ENCODE data around the gene SLC4A3. TPM values are rescaled to one million over a fixed set of nuclear protein-coding genes. Genes with fewer than 3 reads are reported as not detected.

Gene SLC4A3
- total RNA-seq, 1 experiment from 2014 or later: 7.9 TPM

GRCh38 chr2:219631406-219631891 is 4.0 kb downstream of the SLC4A3 start:
- no peak for DNase-seq (ENCODE audit: low read depth)

- no peak for DNase-seq (ENCODE audit: low read depth)
These were observed 4.7 kb downstream of the SLC4A3 start for GRCh38 chr2:219631904-219632759.

- no peak for DNase-seq (ENCODE audit: low read depth)
These were observed 5.3 kb downstream of the SLC4A3 start for GRCh38 chr2:219632760-219633105.

GRCh38 chr2:219633276-219634065 is 6.0 kb downstream of the SLC4A3 start:
- no peak for DNase-seq (ENCODE audit: low read depth)

GRCh38 chr2:219634171-219634940 is 6.9 kb downstream of the SLC4A3 start:
- no peak for DNase-seq (ENCODE audit: low read depth)

GRCh38 chr2:219634951-219635751 is 7.7 kb downstream of the SLC4A3 start:
- no peak for DNase-seq (ENCODE audit: low read depth)

- DNase-seq (ENCODE audit: low read depth): no peak
These were observed 8.9 kb downstream of the SLC4A3 start for GRCh38 chr2:219636144-219636915.

- DNase-seq (ENCODE audit: low read depth): no peak
These were observed 9.8 kb downstream of the SLC4A3 start for GRCh38 chr2:219636941-219637841.

GRCh38 chr2:219637842-219638185 is 10.4 kb downstream of the SLC4A3 start:
- no peak for DNase-seq (ENCODE audit: low read depth)

- no peak for DNase-seq (ENCODE audit: low read depth)
These were observed 11.0 kb downstream of the SLC4A3 start for GRCh38 chr2:219638217-219638947.

- DNase-seq (ENCODE audit: low read depth): no peak
These were observed 11.7 kb downstream of the SLC4A3 start for GRCh38 chr2:219638948-219639755.

- no peak for DNase-seq (ENCODE audit: low read depth)
These were observed 14.1 kb downstream of the SLC4A3 start for GRCh38 chr2:219641390-219642068.

GRCh38 chr2:219642069-219642454 is 14.6 kb downstream of the SLC4A3 start:
- DNase-seq (ENCODE audit: low read depth): no peak

- peak; percentile 91 for DNase-seq (ENCODE audit: low read depth)
These were observed 15.1 kb downstream of the SLC4A3 start for GRCh38 chr2:219642465-219643083.

- DNase-seq (ENCODE audit: low read depth): no peak
These were observed 15.6 kb downstream of the SLC4A3 start for GRCh38 chr2:219643084-219643473.

GRCh38 chr2:219643788-219644398 is 16.5 kb downstream of the SLC4A3 start:
- no peak for DNase-seq (ENCODE audit: low read depth)
